ENCODE data around the gene SCN10A. TPM values are rescaled to one million over a fixed set of nuclear protein-coding genes. Genes with fewer than 3 reads are reported as not detected.

Gene SCN10A
- total and polyA plus RNA-seq, 9 donors, result 0.05 TPM; not detected in 8

GRCh38 chr3:38726751-38727150 is 89.3 kb downstream of the SCN10A start:
- H3K4me3 ChIP-seq, result no peak overlapping the region
- H3K27ac ChIP-seq, result no peak overlapping the region
- intact Hi-C loops (cut with DNase I), result no loop called here
- no peak for TF ChIP-seq POLR2A (IDR thresholded peaks at IDR 0.05)
- no peak for TF ChIP-seq EP300 (IDR thresholded peaks at IDR 0.05)
- no peak for TF ChIP-seq CTCF (IDR thresholded peaks at IDR 0.05)
- H3K9me3 ChIP-seq, result no peaks in the 10 kb centered on the region
- WGBS, 3 donors, result 70 to 81% (median 72%) methylated on average over 7 of the region's 7 CpGs
- no peak for DNase-seq
- no peaks in the 10 kb centered on the region for H3K4me1 ChIP-seq (ENCODE audit: insufficient read depth)
- no peaks in the 10 kb centered on the region for H3K36me3 ChIP-seq
- no peaks in the 10 kb centered on the region for H3K27me3 ChIP-seq

- intact Hi-C loops (cut with DNase I), result no loop called here
- Histone ChIP-seq H3K36me3 (no peaks in the 10 kb centered on the region), H3K4me1 (ENCODE audit: insufficient read depth) (no peaks in the 10 kb centered on the region), H3K27me3 (no peaks in the 10 kb centered on the region), H3K27ac (no peak overlapping the region), H3K4me3 (no peak overlapping the region), H3K9me3 (no peaks in the 10 kb centered on the region)
- TF ChIP-seq EP300 (IDR thresholded peaks at IDR 0.05) (no peak), CTCF (IDR thresholded peaks at IDR 0.05) (no peak), POLR2A (IDR thresholded peaks at IDR 0.05) (no peak)
- WGBS, 3 donors, result 58 to 60% (median 59%) methylated on average over 5 of the region's 5 CpGs
- no peak for DNase-seq
These were observed 90.1 kb downstream of the SCN10A start for GRCh38 chr3:38725726-38726419.

- no peak for DNase-seq
- WGBS, 3 donors, result 44 to 66% (median 61%) methylated on average over 2 of the region's 2 CpGs
- TF ChIP-seq POLR2A (IDR thresholded peaks at IDR 0.05) (no peak), EP300 (IDR thresholded peaks at IDR 0.05) (no peak), CTCF (IDR thresholded peaks at IDR 0.05) (no peak)
- Histone ChIP-seq H3K27ac (no peak overlapping the region), H3K4me1 (ENCODE audit: insufficient read depth) (no peaks in the 10 kb centered on the region), H3K4me3 (no peak overlapping the region), H3K36me3 (no peaks in the 10 kb centered on the region), H3K9me3 (no peaks in the 10 kb centered on the region), H3K27me3 (no peaks in the 10 kb centered on the region)
- intact Hi-C loops (cut with DNase I), result no loop called here
These were observed 91.7 kb downstream of the SCN10A start for GRCh38 chr3:38724392-38724736.

DNA sequence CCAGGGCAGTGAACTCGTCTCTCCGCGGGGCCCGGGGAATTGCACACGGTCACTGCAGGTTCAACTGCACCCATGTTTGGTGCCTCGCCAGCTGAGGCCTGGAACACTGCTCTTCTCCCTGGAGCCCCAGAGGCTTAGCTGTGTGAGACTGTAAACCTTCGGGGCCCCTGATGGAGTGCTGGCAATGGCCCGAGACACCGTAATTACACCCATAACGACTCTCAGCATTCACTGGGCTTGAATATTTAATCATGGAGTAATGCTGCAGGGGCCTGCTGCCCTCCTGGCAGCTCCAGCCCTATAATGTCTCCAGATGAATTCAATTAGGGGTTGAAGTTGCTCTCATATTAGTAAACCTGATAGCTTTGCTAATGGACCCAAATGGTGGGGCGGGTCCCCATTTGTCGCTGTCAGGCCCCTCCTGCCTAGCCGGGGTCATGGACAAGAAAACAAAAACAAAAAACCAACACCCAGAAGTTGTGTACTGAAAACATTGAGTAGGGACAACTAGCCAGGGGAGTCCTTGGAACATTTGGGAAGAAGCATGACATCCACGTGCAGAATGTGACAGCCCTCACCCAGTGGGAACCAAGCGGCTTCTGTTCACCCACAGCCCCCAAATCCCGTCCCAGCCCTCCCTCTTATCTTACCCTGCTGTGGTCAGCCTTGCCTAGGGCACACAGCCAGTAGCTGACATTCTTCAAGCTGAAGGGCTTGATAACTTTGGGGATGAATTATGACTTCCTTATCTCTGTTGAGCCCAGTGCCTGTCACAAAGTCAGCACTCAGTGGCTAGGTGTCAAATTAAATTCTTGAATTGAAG is 92.2 kb downstream of the SCN10A start:
- no peaks in the 10 kb centered on the region for H3K27me3 ChIP-seq
- no peaks in the 10 kb centered on the region for H3K9me3 ChIP-seq
- WGBS, 3 donors, result 42 to 48% (median 44%) methylated on average over 16 of the region's 16 CpGs
- no peak overlapping the region for H3K27ac ChIP-seq
- no peaks in the 10 kb centered on the region for H3K36me3 ChIP-seq
- TF ChIP-seq POLR2A (IDR thresholded peaks at IDR 0.05), result no peak
- TF ChIP-seq CTCF (IDR thresholded peaks at IDR 0.05), result no peak
- no peak for TF ChIP-seq EP300 (IDR thresholded peaks at IDR 0.05)
- DNase-seq, result no peak
- H3K4me3 ChIP-seq, result no peak overlapping the region
- H3K4me1 ChIP-seq (ENCODE audit: insufficient read depth), result no peaks in the 10 kb centered on the region
- intact Hi-C loops (cut with DNase I), result no loop called here

Data from ovary (tissue), 9 donors.